H1 (cell line): ENCODE data around the gene UGGT2. TPM values are rescaled to one million over a fixed set of nuclear protein-coding genes. Genes with fewer than 3 reads are reported as not detected.

Experiments used
- CTCF ChIA-PET: fragments of 300-600 bp; sonication (Branson Sonifier 250); formaldehyde crosslinking; loops from one replicate; lab custom pipeline; 2021; ENCODE audit not compliant: partially characterized antibody; lab: Charles Lee
- POLR2A ChIA-PET: fragments of 300-600 bp; sonication (Branson Sonifier 250); formaldehyde crosslinking; loops from one replicate; lab custom pipeline; 2021; ENCODE audit warnings: inconsistent platforms; ENCODE audit not compliant: partially characterized antibody; lab: Charles Lee
- DNase-seq, 2 experiments: peaks; one replicate each; pipeline versions ENCODE4 v3.0.0 to v3.0.0-alpha.2; 2010 to 2022; ENCODE audit warnings: low spot score in 2 of 2, low read depth in 1 of 2, mixed read lengths in 1 of 2
- FAIRE-seq: peaks from 2 replicates; lab custom pipeline; 2011; peaks lifted over from hg19 to GRCh38; lab: Jason Lieb, UNC
- H2AFZ ChIP-seq: 2 replicates; pipeline ENCODE4 v1.8.1; 2012; ENCODE audit warnings: low read length, inconsistent platforms
- H2AK5ac ChIP-seq: 2 replicates; pipeline ENCODE4 v1.6.1; 2013; ENCODE audit warnings: low read depth, low read length
- H2BK120ac ChIP-seq: replicated peaks from 2 replicates; pipeline ENCODE3; 2013; ENCODE audit warnings: low read depth, low read length, inconsistent platforms
- H2BK12ac ChIP-seq: 2 replicates; pipeline ENCODE4 v1.6.1; 2013; ENCODE audit warnings: low read depth, low read length
- H2BK15ac ChIP-seq: 2 replicates; pipeline ENCODE4 v1.6.1; 2013; ENCODE audit warnings: low read length
- H2BK20ac ChIP-seq: 2 replicates; pipeline ENCODE4 v1.6.1; 2013; ENCODE audit warnings: low read length
- H2BK5ac ChIP-seq: 2 replicates; pipeline ENCODE4 v1.6.1; 2013; ENCODE audit warnings: low read depth, low read length
- H3K14ac ChIP-seq: 2 replicates; pipeline ENCODE4 v1.6.1; 2013; ENCODE audit warnings: inconsistent platforms; ENCODE audit not compliant: insufficient read length
- H3K18ac ChIP-seq: 2 replicates; pipeline ENCODE4 v1.6.1; 2013; ENCODE audit warnings: low read length; ENCODE audit errors: extremely low read depth
- H3K23ac ChIP-seq: 2 replicates; pipeline ENCODE4 v1.6.1; 2013; ENCODE audit warnings: inconsistent platforms; ENCODE audit not compliant: insufficient read length
- H3K23me2 ChIP-seq: 2 replicates; pipeline ENCODE4 v1.6.1; 2013; ENCODE audit warnings: low read depth, low read length
- H3K27ac ChIP-seq: 2 replicates; pipeline ENCODE4 v1.6.1; 2011; ENCODE audit warnings: low read depth, low read length, inconsistent platforms
- H3K27me3 ChIP-seq, 4 experiments: replicated peaks in 1 of 4; 1 replicate in 1 of 4; 2 replicates in 3 of 4; pipeline versions ENCODE4 v1.6.1 to v1.8.1; 2011 to 2013; ENCODE audit warnings: low read length in 3 of 4, mild to moderate bottlenecking in 3 of 4, inconsistent platforms in 2 of 4, mixed read lengths in 2 of 4, moderate library complexity in 1 of 4; ENCODE audit not compliant: control insufficient read depth in 3 of 4, insufficient read depth in 3 of 4; ENCODE audit errors: extremely low read depth in 1 of 4
- H3K36me3 ChIP-seq, 4 experiments: 2 replicates each; pipeline versions ENCODE4 v1.6.1 to v1.8.1; 2011 to 2013; ENCODE audit warnings: mild to moderate bottlenecking in 4 of 4, low read length in 3 of 4, moderate library complexity in 2 of 4, control low read depth in 1 of 4, inconsistent platforms in 1 of 4; ENCODE audit not compliant: insufficient read depth in 4 of 4, control insufficient read depth in 2 of 4
- H3K4ac ChIP-seq: replicated peaks from 2 replicates; pipeline ENCODE3; 2013; ENCODE audit warnings: low read length, low read depth, mixed read lengths, inconsistent platforms; ENCODE audit not compliant: insufficient read length
- H3K4me1 ChIP-seq, 4 experiments: replicated peaks in 1 of 4; 1 replicate in 1 of 4; 2 replicates in 3 of 4; pipeline versions ENCODE4 v1.6.1 to v1.8.1; 2011 to 2013; ENCODE audit warnings: low read length in 3 of 4, inconsistent platforms in 2 of 4, mixed read lengths in 1 of 4; ENCODE audit not compliant: insufficient read depth in 4 of 4, control insufficient read depth in 3 of 4
- H3K4me2 ChIP-seq, 2 experiments: 2 replicates each; pipeline versions ENCODE4 v1.6.1 to v1.8.1; 2011 to 2013; ENCODE audit warnings: low read depth in 2 of 2, low read length in 2 of 2, control low read depth in 1 of 2, inconsistent platforms in 1 of 2, mild to moderate bottlenecking in 1 of 2; ENCODE audit not compliant: insufficient read depth in 1 of 2
- H3K4me3 ChIP-seq, 4 experiments: fragments of 200-600, 300-600 bp in 1 of 4; sonication (generic), shearing (Covaris generic), sonication (Bioruptor Twin) in 1 of 4; 2 replicates each; pipeline versions ENCODE4 v1.5.1 to v1.8.1; 2011 to 2016; ENCODE audit warnings: low read length in 4 of 4, low read depth in 3 of 4, control low read depth in 2 of 4, inconsistent platforms in 2 of 4, mild to moderate bottlenecking in 2 of 4, mixed read lengths in 1 of 4, moderate library complexity in 1 of 4; ENCODE audit not compliant: insufficient read depth in 2 of 4; ENCODE audit errors: extremely low read depth in 1 of 4
- H3K56ac ChIP-seq: replicated peaks from 2 replicates; pipeline ENCODE3; 2013; ENCODE audit warnings: low read depth, mild to moderate bottlenecking, mixed read lengths, low read length, inconsistent platforms; ENCODE audit not compliant: insufficient read length
- H3K79me1 ChIP-seq: 2 replicates; pipeline ENCODE4 v1.6.1; 2013; ENCODE audit warnings: low read depth, low read length, control low read depth
- H3K79me2 ChIP-seq, 2 experiments: 2 replicates each; pipeline versions ENCODE4 v1.6.1 to v1.8.1; 2012 to 2013; ENCODE audit warnings: low read length in 2 of 2, mild to moderate bottlenecking in 2 of 2, inconsistent platforms in 1 of 2; ENCODE audit not compliant: insufficient read depth in 2 of 2, control insufficient read depth in 1 of 2
- H3K9ac ChIP-seq, 4 experiments: replicated peaks in 1 of 4; 1 replicate in 1 of 4; 2 replicates in 3 of 4; pipeline versions ENCODE4 v1.6.1 to v1.8.1; 2011 to 2013; ENCODE audit warnings: low read depth in 3 of 4, low read length in 3 of 4, control low read depth in 2 of 4, mild to moderate bottlenecking in 2 of 4, moderate library complexity in 2 of 4, inconsistent platforms in 1 of 4; ENCODE audit errors: extremely low read depth in 1 of 4
- H3K9me3 ChIP-seq, 2 experiments: 2 replicates each; pipeline versions ENCODE4 v1.6.1 to v1.8.1; 2012 to 2013; ENCODE audit warnings: mild to moderate bottlenecking in 2 of 2, moderate library complexity in 2 of 2, control low read depth in 1 of 2, inconsistent platforms in 1 of 2, low read depth in 1 of 2, low read length in 1 of 2, mixed read lengths in 1 of 2; ENCODE audit not compliant: insufficient read depth in 2 of 2
- H4K20me1 ChIP-seq, 2 experiments: replicated peaks in 1 of 2; 2 replicates each; pipeline versions ENCODE3 to v1.8.1; 2011 to 2013; ENCODE audit warnings: inconsistent platforms in 2 of 2, low read length in 2 of 2, mild to moderate bottlenecking in 1 of 2; ENCODE audit not compliant: insufficient read depth in 2 of 2, control insufficient read depth in 1 of 2
- H4K5ac ChIP-seq: 2 replicates; pipeline ENCODE4 v1.6.1; 2013; ENCODE audit warnings: low read length, low read depth, mixed read lengths, inconsistent platforms; ENCODE audit not compliant: insufficient read length
- H4K8ac ChIP-seq: 2 replicates; pipeline ENCODE4 v1.8.0; 2013; ENCODE audit warnings: mild to moderate bottlenecking, moderate library complexity, low read length, inconsistent platforms; ENCODE audit not compliant: insufficient read depth; ENCODE audit errors: extremely low read depth
- H4K91ac ChIP-seq: replicated peaks from 2 replicates; pipeline ENCODE3; 2013; ENCODE audit warnings: low read length, mixed read lengths, inconsistent platforms; ENCODE audit not compliant: insufficient read length
- ASH2L ChIP-seq: fragments of 200-600, 300-600 bp; sonication (generic); IDR thresholded peaks from one replicate; pipeline ENCODE4 v1.7.1; 2017; ENCODE audit warnings: low read length
- CEBPB ChIP-seq: IDR thresholded peaks from 2 replicates; pipeline ENCODE4 v1.6.1; 2012; ENCODE audit warnings: low read depth, low read length
- MAFK ChIP-seq: IDR thresholded peaks from 2 replicates; pipeline ENCODE4 v1.6.1; 2012; ENCODE audit warnings: low read depth, mild to moderate bottlenecking, improper control_type of control experiment, low read length
- POLR2A ChIP-seq, 2 experiments: IDR thresholded peaks; 1 replicate in 1 of 2; 2 replicates in 1 of 2; pipeline ENCODE4 v1.6.1; 2011; ENCODE audit warnings: low read depth in 2 of 2, low read length in 2 of 2, mild to moderate bottlenecking in 2 of 2; ENCODE audit errors: control extremely low read depth in 1 of 2
- WGBS, 2 experiments: shearing (Covaris generic) in 1 of 2; methylation state at CpG; one replicate each; pipeline versions ENCODE4 v1.1.6 to v1.1.7; 2013 to 2015; ENCODE audit warnings: low lambda C conversion rate in 2 of 2, mixed read lengths in 2 of 2, inconsistent platforms in 1 of 2, low coverage in 1 of 2, missing lambda C conversion rate in 1 of 2; ENCODE audit not compliant: insufficient replicate concordance in 2 of 2, insufficient coverage in 1 of 2, insufficient read length in 1 of 2; ENCODE audit errors: extremely low coverage in 1 of 2, missing lambda C conversion rate in 1 of 2; 5-methylcytosine and 5-hydroxymethylcytosine counted together
- polyA plus RNA-seq, 7 experiments: library from polyadenylated mRNA; depleted of rRNA in 3 of 7; stranded (reverse) in 5 of 7; unstranded in 2 of 7; fragments of >200 nt in 5 of 7; fragments of 200-250 nt in 2 of 7; gene quantifications; 1 replicate in 5 of 7; 2 replicates in 1 of 7; 4 replicates in 1 of 7; pipeline versions ENCODE4 v1.2.1 to v1.2.3, GENCODE V29; 2011 to 2013; ENCODE audit warnings: missing spikeins in 2 of 7, mixed read lengths in 2 of 7
- total RNA-seq: library from RNA; stranded (reverse); fragmentation: NEBNext Ultra II Directional; extraction: Animal tissue kit (Norgen Biotek cat#: 25700); gene quantifications from 2 replicates; pipeline ENCODE4 v1.2.1, GENCODE V29; 2021

UGGT2 gene
- total and polyA plus RNA-seq, 2 of the 8 experiments (the other 6 are each of a cell fraction or from before 2014, with no cell fraction given): 5.9 to 25.1 TPM

GRCh38 chr13:96071504-96071903 is 18.3 kb upstream of the UGGT2 start:
- no peak for DNase-seq
- Histone ChIP-seq H3K4ac (no peak overlapping the region), H2AK5ac (no peak overlapping the region), H3K27me3 (no peaks in the 10 kb centered on the region), H2BK15ac (no peak overlapping the region), H2BK20ac (no peak overlapping the region), H3K9me3 (no peaks in the 10 kb centered on the region), H3K4me3 (no peak overlapping the region), H3K79me2 (no peaks in the 10 kb centered on the region), H3K4me2 (no peak overlapping the region), H3K23ac (no peak overlapping the region), H2BK12ac (no peak overlapping the region), H3K56ac (no peak overlapping the region), H4K20me1 (no peaks in the 10 kb centered on the region), H3K36me3 (no peaks in the 10 kb centered on the region), H4K91ac (no peak overlapping the region), H3K27ac (no peak overlapping the region), H3K23me2 (no peaks in the 10 kb centered on the region), H3K18ac (no peak overlapping the region), H2AFZ (no peak overlapping the region), H3K4me1 (no peaks in the 10 kb centered on the region), H3K14ac (no peak overlapping the region), H3K79me1 (no peaks in the 10 kb centered on the region), H4K5ac (no peak overlapping the region), H2BK5ac (no peak overlapping the region), H2BK120ac (no peak overlapping the region), H4K8ac (no peak overlapping the region), H3K9ac (no peak overlapping the region)
- 85% methylated on average over 6 of the region's 6 CpGs; no CpG with 5 or more reads in 1 of the 2 experiments for WGBS, 2 experiments
- TF ChIP-seq MAFK (no peak), ASH2L (no peak), CEBPB (no peak), POLR2A (IDR thresholded peaks at IDR 0.05; ENCODE audit: control extremely low read depth in 1 of 2, low read depth in 2 of 2, low read length in 2 of 2) (no peak)
- FAIRE-seq: no peak
- POLR2A ChIA-PET: no interaction called here
- CTCF ChIA-PET: interaction anchor here (0.6 to 2.5 kb wide), 7 partner anchors 9 to 68 kb away, joined by 3 to 19 read pairs (median 4); no protein-coding TSS in a partner anchor
